GM23338 (cell line): ENCODE data around the gene ADGRV1. TPM values are rescaled to one million over a fixed set of nuclear protein-coding genes. Genes with fewer than 3 reads are reported as not detected.

Experiments
- ATAC-seq: fragments of 200-7000 bp; cut with Tn5 transposase; 3 replicates; pipeline ENCODE4 v1.9.1; 2020
- DNase-seq: peaks from one replicate; pipeline ENCODE4 v3.0.0-alpha.2; 2015; ENCODE audit warnings: low spot score
- H2AFZ ChIP-seq: fragments of 200-600 bp; sonication (generic); 2 replicates; pipeline ENCODE4 v1.8.0; 2016; ENCODE audit warnings: antibody characterized with exemption, mild to moderate bottlenecking, moderate library complexity
- H3F3A ChIP-seq: fragments of 200-600 bp; sonication (generic); replicated peaks from 2 replicates; pipeline ENCODE4 v1.8.0; 2017; ENCODE audit warnings: antibody characterized with exemption, mixed run types, low read depth
- H3K27ac ChIP-seq: fragments of 200-600 bp; sonication (generic); 2 replicates; pipeline ENCODE4 v1.6.1; 2016; ENCODE audit warnings: low read depth
- H3K27me3 ChIP-seq: fragments of 200-600 bp; sonication (generic); 2 replicates; pipeline ENCODE4 v1.8.0; 2016; ENCODE audit warnings: mild to moderate bottlenecking, mixed run types, moderate library complexity; ENCODE audit not compliant: insufficient read depth
- H3K36me3 ChIP-seq: fragments of 200-600 bp; sonication (generic); 2 replicates; pipeline ENCODE4 v1.8.0; 2016; ENCODE audit warnings: mild to moderate bottlenecking; ENCODE audit not compliant: insufficient read depth
- H3K4me1 ChIP-seq: fragments of 200-600 bp; sonication (generic); 2 replicates; pipeline ENCODE4 v1.8.0; 2016; ENCODE audit warnings: mild to moderate bottlenecking, moderate library complexity; ENCODE audit not compliant: insufficient read depth
- H3K4me2 ChIP-seq: fragments of 200-600 bp; sonication (generic); 2 replicates; pipeline ENCODE4 v1.7.1; 2017; ENCODE audit warnings: mixed run types
- H3K4me3 ChIP-seq: fragments of 200-600 bp; sonication (generic); 2 replicates; pipeline ENCODE4 v1.6.1; 2016; ENCODE audit warnings: mixed run types
- H3K79me2 ChIP-seq: fragments of 200-600 bp; sonication (generic); replicated peaks from 2 replicates; pipeline ENCODE4 v1.8.0; 2017; ENCODE audit warnings: mild to moderate bottlenecking; ENCODE audit not compliant: insufficient read depth
- H3K9me2 ChIP-seq: fragments of 200-600 bp; sonication (generic); 2 replicates; pipeline ENCODE4 v1.8.0; 2017; ENCODE audit not compliant: insufficient read depth
- H4K20me1 ChIP-seq: fragments of 200-600 bp; sonication (generic); replicated peaks from 2 replicates; pipeline ENCODE4 v1.8.0; 2017; ENCODE audit warnings: mild to moderate bottlenecking; ENCODE audit not compliant: insufficient read depth
- H3K27ac Mint-ChIP-seq: 2 replicates; pipeline ENCODE4 v1.8.0; 2020; ENCODE audit warnings: inconsistent platforms, mild to moderate bottlenecking, moderate library complexity, mixed read lengths
- H3K27me3 Mint-ChIP-seq: 3 replicates; pipeline ENCODE4 v1.8.0; 2022; ENCODE audit warnings: low read depth, mild to moderate bottlenecking, moderate library complexity, mixed read lengths, inconsistent platforms; ENCODE audit not compliant: insufficient read depth, poor library complexity
- H3K36me3 Mint-ChIP-seq: 3 replicates; pipeline ENCODE4 v1.8.0; 2021; ENCODE audit warnings: low read depth, mild to moderate bottlenecking, inconsistent platforms, moderate library complexity, mixed read lengths
- H3K4me1 Mint-ChIP-seq: 3 replicates; pipeline ENCODE4 v1.8.0; 2020; ENCODE audit warnings: mild to moderate bottlenecking, inconsistent platforms, mixed read lengths
- H3K4me3 Mint-ChIP-seq: 3 replicates; pipeline ENCODE4 v1.8.0; 2021; ENCODE audit warnings: moderate library complexity, mild to moderate bottlenecking, inconsistent platforms, mixed read lengths
- H3K9me3 Mint-ChIP-seq: 3 replicates; pipeline ENCODE4 v1.8.0; 2020; ENCODE audit warnings: moderate library complexity, mild to moderate bottlenecking, inconsistent platforms, mixed read lengths
- CREB1 ChIP-seq: fragments of 250-450 bp; sonication (Bioruptor Pico); IDR thresholded peaks from 2 replicates; pipeline ENCODE4 v1.5.0; 2020; ENCODE audit warnings: low read depth, mild to moderate bottlenecking, moderate library complexity
- EZH2 ChIP-seq: fragments of 200-600 bp; sonication (generic); IDR thresholded peaks from one replicate; pipeline ENCODE4 v1.8.0; 2017; ENCODE audit warnings: antibody characterized with exemption, mild to moderate bottlenecking, low read depth; ENCODE audit not compliant: unreplicated experiment
- EZH2phosphoT487 ChIP-seq: fragments of 200-600 bp; sonication (generic); IDR thresholded peaks from one replicate; pipeline ENCODE4 v1.8.1; 2018; ENCODE audit warnings: antibody characterized with exemption; ENCODE audit not compliant: unreplicated experiment
- JUNB ChIP-seq: IDR thresholded peaks from one replicate; pipeline ENCODE4 v1.6.1; 2016; ENCODE audit warnings: antibody characterized with exemption; ENCODE audit not compliant: unreplicated experiment
- NANOG ChIP-seq: IDR thresholded peaks from 2 replicates; pipeline ENCODE4 v1.6.1; 2016; ENCODE audit warnings: antibody characterized with exemption, borderline replicate concordance
- POLR2AphosphoS5 ChIP-seq: IDR thresholded peaks from 2 replicates; pipeline ENCODE4 v1.6.1; 2016; ENCODE audit warnings: antibody characterized with exemption, low read depth
- STAT1 ChIP-seq: IDR thresholded peaks from one replicate; pipeline ENCODE4 v1.6.1; 2016; ENCODE audit warnings: antibody characterized with exemption; ENCODE audit not compliant: unreplicated experiment
- ZNF114 ChIP-seq: fragments of 250-450 bp; sonication (Bioruptor Pico); IDR thresholded peaks from 2 replicates; pipeline ENCODE4 v1.5.0; 2020; ENCODE audit warnings: mild to moderate bottlenecking, moderate library complexity
- ZNF331 ChIP-seq: fragments of 250-450 bp; sonication (Bioruptor Pico); IDR thresholded peaks from 2 replicates; pipeline ENCODE4 v1.5.0; 2020; ENCODE audit warnings: low read depth, mild to moderate bottlenecking, moderate library complexity
- polyA plus RNA-seq: library from polyadenylated mRNA; unstranded; fragments of >200 nt; fragmentation: Nextera tagmentation; extraction: Ambion mirVana; gene quantifications from 2 replicates; pipeline ENCODE4 v1.2.1, GENCODE V29; 2016
- total RNA-seq: library from RNA; depleted of rRNA; stranded (reverse); fragments of >200 nt; shearing (Covaris generic); gene quantifications from 2 replicates; pipeline ENCODE4 v1.2.3, GENCODE V29; 2014
- TF ChIP-seq, protein P1 (sequence below): IDR thresholded peaks from one replicate; pipeline ENCODE4 v1.6.1; 2018; ENCODE audit warnings: antibody characterized with exemption; ENCODE audit not compliant: unreplicated experiment
- TF ChIP-seq, protein P2 (sequence below): IDR thresholded peaks from 2 replicates; pipeline ENCODE4 v1.6.1; 2016; ENCODE audit warnings: antibody characterized with exemption
- TF ChIP-seq, protein P3 (sequence below), 2 experiments: fragments of 200-600 bp in 1 of 2; sonication (generic) in 1 of 2; conservative IDR thresholded peaks; 2 replicates each; pipeline versions ENCODE4 v1.5.1 to v1.6.1; 2016 to 2017; ENCODE audit warnings: antibody characterized with exemption in 2 of 2, low read depth in 2 of 2, mild to moderate bottlenecking in 2 of 2, moderate library complexity in 1 of 2

Gene ADGRV1
- total and polyA plus RNA-seq, 2 experiments from 2014 or later: 46.1 to 149 TPM

DNA sequence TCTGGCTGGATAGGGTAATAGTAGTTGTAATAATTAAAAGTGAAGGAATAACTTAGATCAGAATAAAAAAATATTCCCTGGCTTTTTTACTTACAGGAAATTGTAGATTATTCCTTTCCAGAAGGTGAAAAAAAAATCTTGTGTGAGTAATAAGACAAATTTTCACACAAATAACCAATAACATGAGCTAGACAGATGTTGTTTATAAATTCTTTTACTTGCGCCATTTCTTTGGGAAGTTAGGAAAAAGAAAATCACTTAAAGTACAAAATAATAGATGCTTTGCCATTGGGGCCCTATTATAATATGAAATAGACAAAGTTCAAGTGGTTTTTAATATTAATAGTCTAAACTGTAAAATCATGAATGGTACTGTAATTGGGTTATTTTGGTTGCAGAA lies 620.4 kb downstream of the ADGRV1 start:
- peaks cover 28% of the 10 kb centered on the region for H3K4me1 ChIP-seq
- Mint-ChIP-seq H3K27me3 (peaks cover 3% of the 10 kb centered on the region), H3K9me3 (no peaks in the 10 kb centered on the region), H3K27ac (no peak overlapping the region), H3K4me3 (no peak overlapping the region), H3K36me3 (no peaks in the 10 kb centered on the region), H3K4me1 (peaks cover 26% of the 10 kb centered on the region)
- no peak for DNase-seq
- no peak overlapping the region for H3K27ac ChIP-seq
- no peaks in the 10 kb centered on the region for H3K27me3 ChIP-seq
- no peaks in the 10 kb centered on the region for H3K79me2 ChIP-seq
- H4K20me1 ChIP-seq: no peaks in the 10 kb centered on the region
- H3F3A ChIP-seq: no peaks in the 10 kb centered on the region
- 0 out of 2 replicates have a peak, but pooled peaks cover 3% of the 10 kb centered on the region for H3K9me2 ChIP-seq
- TF ChIP-seq POLR2AphosphoS5 (no peak), EZH2 (no peak), ZNF331 (CRISPR knock-in tag) (no peak)
- TF ChIP-seq, protein P1, sequence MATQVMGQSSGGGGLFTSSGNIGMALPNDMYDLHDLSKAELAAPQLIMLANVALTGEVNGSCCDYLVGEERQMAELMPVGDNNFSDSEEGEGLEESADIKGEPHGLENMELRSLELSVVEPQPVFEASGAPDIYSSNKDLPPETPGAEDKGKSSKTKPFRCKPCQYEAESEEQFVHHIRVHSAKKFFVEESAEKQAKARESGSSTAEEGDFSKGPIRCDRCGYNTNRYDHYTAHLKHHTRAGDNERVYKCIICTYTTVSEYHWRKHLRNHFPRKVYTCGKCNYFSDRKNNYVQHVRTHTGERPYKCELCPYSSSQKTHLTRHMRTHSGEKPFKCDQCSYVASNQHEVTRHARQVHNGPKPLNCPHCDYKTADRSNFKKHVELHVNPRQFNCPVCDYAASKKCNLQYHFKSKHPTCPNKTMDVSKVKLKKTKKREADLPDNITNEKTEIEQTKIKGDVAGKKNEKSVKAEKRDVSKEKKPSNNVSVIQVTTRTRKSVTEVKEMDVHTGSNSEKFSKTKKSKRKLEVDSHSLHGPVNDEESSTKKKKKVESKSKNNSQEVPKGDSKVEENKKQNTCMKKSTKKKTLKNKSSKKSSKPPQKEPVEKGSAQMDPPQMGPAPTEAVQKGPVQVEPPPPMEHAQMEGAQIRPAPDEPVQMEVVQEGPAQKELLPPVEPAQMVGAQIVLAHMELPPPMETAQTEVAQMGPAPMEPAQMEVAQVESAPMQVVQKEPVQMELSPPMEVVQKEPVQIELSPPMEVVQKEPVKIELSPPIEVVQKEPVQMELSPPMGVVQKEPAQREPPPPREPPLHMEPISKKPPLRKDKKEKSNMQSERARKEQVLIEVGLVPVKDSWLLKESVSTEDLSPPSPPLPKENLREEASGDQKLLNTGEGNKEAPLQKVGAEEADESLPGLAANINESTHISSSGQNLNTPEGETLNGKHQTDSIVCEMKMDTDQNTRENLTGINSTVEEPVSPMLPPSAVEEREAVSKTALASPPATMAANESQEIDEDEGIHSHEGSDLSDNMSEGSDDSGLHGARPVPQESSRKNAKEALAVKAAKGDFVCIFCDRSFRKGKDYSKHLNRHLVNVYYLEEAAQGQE: no peak
- ATAC-seq: no peak
- no peaks in the 10 kb centered on the region for H3K36me3 ChIP-seq
- no peak overlapping the region for H3K4me2 ChIP-seq
- no peak overlapping the region for H2AFZ ChIP-seq
- no peak overlapping the region for H3K4me3 ChIP-seq

GRCh38 chr5:91180506-91180905 lies 621.9 kb downstream of the ADGRV1 start:
- H3F3A ChIP-seq: no peaks in the 10 kb centered on the region
- ATAC-seq: no peak
- no peak for DNase-seq
- no peaks in the 10 kb centered on the region for H4K20me1 ChIP-seq
- Mint-ChIP-seq H3K9me3 (no peaks in the 10 kb centered on the region), H3K4me1 (peaks cover 30% of the 10 kb centered on the region), H3K4me3 (no peak overlapping the region), H3K36me3 (no peaks in the 10 kb centered on the region), H3K27me3 (peaks cover 3% of the 10 kb centered on the region), H3K27ac (no peak overlapping the region)
- no peak overlapping the region for H3K27ac ChIP-seq
- peaks cover 30% of the 10 kb centered on the region for H3K4me1 ChIP-seq
- H3K4me2 ChIP-seq: no peak overlapping the region
- no peak overlapping the region for H3K4me3 ChIP-seq
- H3K79me2 ChIP-seq: no peaks in the 10 kb centered on the region
- H2AFZ ChIP-seq: no peak overlapping the region
- H3K27me3 ChIP-seq: no peaks in the 10 kb centered on the region
- no peaks in the 10 kb centered on the region for H3K36me3 ChIP-seq
- H3K9me2 ChIP-seq: 0 out of 2 replicates have a peak, but pooled peaks cover 3% of the 10 kb centered on the region
- no peak for TF ChIP-seq EZH2
- no peak for TF ChIP-seq POLR2AphosphoS5
- TF ChIP-seq NANOG: no peak
- no peak for TF ChIP-seq CREB1
- TF ChIP-seq, protein P2, sequence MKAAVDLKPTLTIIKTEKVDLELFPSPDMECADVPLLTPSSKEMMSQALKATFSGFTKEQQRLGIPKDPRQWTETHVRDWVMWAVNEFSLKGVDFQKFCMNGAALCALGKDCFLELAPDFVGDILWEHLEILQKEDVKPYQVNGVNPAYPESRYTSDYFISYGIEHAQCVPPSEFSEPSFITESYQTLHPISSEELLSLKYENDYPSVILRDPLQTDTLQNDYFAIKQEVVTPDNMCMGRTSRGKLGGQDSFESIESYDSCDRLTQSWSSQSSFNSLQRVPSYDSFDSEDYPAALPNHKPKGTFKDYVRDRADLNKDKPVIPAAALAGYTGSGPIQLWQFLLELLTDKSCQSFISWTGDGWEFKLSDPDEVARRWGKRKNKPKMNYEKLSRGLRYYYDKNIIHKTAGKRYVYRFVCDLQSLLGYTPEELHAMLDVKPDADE: no peak
- TF ChIP-seq, protein P1: no peak
- TF ChIP-seq STAT1: no peak
- TF ChIP-seq, protein P3, sequence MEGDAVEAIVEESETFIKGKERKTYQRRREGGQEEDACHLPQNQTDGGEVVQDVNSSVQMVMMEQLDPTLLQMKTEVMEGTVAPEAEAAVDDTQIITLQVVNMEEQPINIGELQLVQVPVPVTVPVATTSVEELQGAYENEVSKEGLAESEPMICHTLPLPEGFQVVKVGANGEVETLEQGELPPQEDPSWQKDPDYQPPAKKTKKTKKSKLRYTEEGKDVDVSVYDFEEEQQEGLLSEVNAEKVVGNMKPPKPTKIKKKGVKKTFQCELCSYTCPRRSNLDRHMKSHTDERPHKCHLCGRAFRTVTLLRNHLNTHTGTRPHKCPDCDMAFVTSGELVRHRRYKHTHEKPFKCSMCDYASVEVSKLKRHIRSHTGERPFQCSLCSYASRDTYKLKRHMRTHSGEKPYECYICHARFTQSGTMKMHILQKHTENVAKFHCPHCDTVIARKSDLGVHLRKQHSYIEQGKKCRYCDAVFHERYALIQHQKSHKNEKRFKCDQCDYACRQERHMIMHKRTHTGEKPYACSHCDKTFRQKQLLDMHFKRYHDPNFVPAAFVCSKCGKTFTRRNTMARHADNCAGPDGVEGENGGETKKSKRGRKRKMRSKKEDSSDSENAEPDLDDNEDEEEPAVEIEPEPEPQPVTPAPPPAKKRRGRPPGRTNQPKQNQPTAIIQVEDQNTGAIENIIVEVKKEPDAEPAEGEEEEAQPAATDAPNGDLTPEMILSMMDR (conservative IDR thresholded peaks at IDR 0.05; ENCODE audit: low read depth in 2 of 2): no peak
- no peak for TF ChIP-seq ZNF331 (CRISPR knock-in tag)
- TF ChIP-seq ZNF114 (CRISPR knock-in tag): no peak
- TF ChIP-seq EZH2phosphoT487: no peak
- no peak for TF ChIP-seq JUNB
